Measurements from ENCODE around the gene LIN54.

GRCh38 chr4:83025563-83025962 is 14.9 kb upstream of the LIN54 start:
- TF ChIP-seq CREB1 (IDR thresholded peaks at IDR 0.05) (no peak), CREB1 (CRISPR knock-in tag; IDR thresholded peaks at IDR 0.05) (no peak), EP400 (IDR thresholded peaks at IDR 0.05) (no peak), ZNF324 (CRISPR knock-in tag; IDR thresholded peaks at IDR 0.05) (no peak), PHF8 (IDR thresholded peaks at IDR 0.05; ENCODE audit: borderline replicate concordance, low read length) (no peak), SIN3A (IDR thresholded peaks at IDR 0.05; ENCODE audit: borderline replicate concordance in 2 of 2, control insufficient read depth in 1 of 2, low read depth in 2 of 2, low read length in 2 of 2) (no peak), TAL1 (IDR thresholded peaks at IDR 0.05) (no peak), NCOA1 (IDR thresholded peaks at IDR 0.05; ENCODE audit: low read depth) (no peak), SOX6 (IDR thresholded peaks at IDR 0.05) (no peak), CGGBP1 (CRISPR knock-in tag; IDR thresholded peaks at IDR 0.05) (no peak), MXI1 (IDR thresholded peaks at IDR 0.05; ENCODE audit: low read depth, low read length) (no peak)
